HL-60 (cell line): ENCODE data around the gene PARD3.

Experiments used
- DNase-seq, 2 experiments: peaks; one replicate each; pipeline ENCODE4 v3.0.0-alpha.2; 2010 to 2020; ENCODE audit warnings: low read depth in 1 of 2, low spot score in 1 of 2
- H3K27ac ChIP-seq: fragments of 250-450 bp; sonication (Bioruptor Pico); replicated peaks from 2 replicates; pipeline ENCODE4 v1.5.1; 2020; ENCODE audit warnings: mild to moderate bottlenecking, moderate library complexity
- H3K27me3 ChIP-seq: fragments of 250-450 bp; sonication (Bioruptor Pico); 2 replicates; pipeline ENCODE4 v1.5.1; 2021; ENCODE audit warnings: mild to moderate bottlenecking, moderate library complexity; ENCODE audit not compliant: insufficient read depth, poor library complexity, severe bottlenecking
- H3K4me3 ChIP-seq: replicated peaks from 2 replicates; pipeline ENCODE4 v1.5.1; 2011; ENCODE audit warnings: mild to moderate bottlenecking, control low read depth, low read length; ENCODE audit not compliant: insufficient read depth
- CTCF ChIP-seq: IDR thresholded peaks from one replicate; pipeline ENCODE4 v1.5.1; 2011; ENCODE audit warnings: low read length, control low read depth, inconsistent platforms; ENCODE audit not compliant: insufficient read depth
- GABPA ChIP-seq: IDR thresholded peaks from 2 replicates; pipeline ENCODE4 v1.6.1; 2012; ENCODE audit warnings: low read depth
- POLR2AphosphoS5 ChIP-seq: IDR thresholded peaks from 2 replicates; pipeline ENCODE4 v1.6.1; 2012; ENCODE audit warnings: low read depth
- REST ChIP-seq: IDR thresholded peaks from 2 replicates; pipeline ENCODE4 v1.6.1; 2012; ENCODE audit warnings: low read depth; ENCODE audit not compliant: insufficient replicate concordance
- SPI1 ChIP-seq: IDR thresholded peaks from 2 replicates; pipeline ENCODE4 v1.6.1; 2012; ENCODE audit warnings: low read depth, mild to moderate bottlenecking, borderline replicate concordance

The PARD3 gene

GRCh38 chr10:34513636-34514035 lies 301.5 kb downstream of the PARD3 start:
- TF ChIP-seq GABPA: no peak
- no peak for TF ChIP-seq SPI1
- TF ChIP-seq CTCF: no peak
- no peak for TF ChIP-seq REST
- no peak for TF ChIP-seq POLR2AphosphoS5
- no peak for DNase-seq
- Histone ChIP-seq H3K27ac (no peak overlapping the region), H3K4me3 (no peak overlapping the region), H3K27me3 (no peaks in the 10 kb centered on the region)

- DNase-seq: no peak
- no peak overlapping the region for H3K27ac ChIP-seq
- TF ChIP-seq CTCF: no peak
- no peak for TF ChIP-seq POLR2AphosphoS5
- TF ChIP-seq SPI1: no peak
Observed at GRCh38 chr10:34507217-34507616, 307.9 kb downstream of the PARD3 start.

GRCh38 chr10:34506786-34507185 lies 308.3 kb downstream of the PARD3 start:
- Histone ChIP-seq H3K4me3 (no peak overlapping the region), H3K27ac (no peak overlapping the region), H3K27me3 (no peaks in the 10 kb centered on the region)
- no peak for DNase-seq
- TF ChIP-seq CTCF (no peak), POLR2AphosphoS5 (no peak), SPI1 (no peak), REST (no peak), GABPA (no peak)

More at GRCh38 chr10:34507217-34507616, 307.9 kb downstream of the PARD3 start:
- Histone ChIP-seq H3K27me3 (no peaks in the 10 kb centered on the region), H3K4me3 (no peak overlapping the region)

GRCh38 chr10:34505338-34505737 lies 309.8 kb downstream of the PARD3 start:
- H3K27ac ChIP-seq: no peak overlapping the region
- no peaks in the 10 kb centered on the region for H3K27me3 ChIP-seq
- DNase-seq: no peak
- no peak overlapping the region for H3K4me3 ChIP-seq
- no peak for TF ChIP-seq CTCF
- no peak for TF ChIP-seq POLR2AphosphoS5
- TF ChIP-seq REST: no peak
- no peak for TF ChIP-seq GABPA
- no peak for TF ChIP-seq SPI1
